WTC11 (cell line): ENCODE measurements around the gene CAVIN1. TPM values are rescaled to one million over a fixed set of nuclear protein-coding genes. Genes with fewer than 3 reads are reported as not detected.

ENCODE experiments used
- ATAC-seq: fragments of 200-7000 bp; cut with Tn5 transposase; 2 replicates; pipeline ENCODE4 v1.10.0; 2021; ENCODE audit warnings: mild to moderate bottlenecking, moderate library complexity
- CTCF ChIA-PET: fragments of 300-600 bp; sonication (Branson Sonifier 250); formaldehyde crosslinking; loops from one replicate; lab custom pipeline; 2021; ENCODE audit warnings: antibody characterized with exemption; lab: Charles Lee
- POLR2A ChIA-PET: fragments of 350-600 bp; sonication (Branson Sonifier 250); formaldehyde crosslinking; loops from one replicate; lab custom pipeline; 2021; ENCODE audit warnings: antibody characterized with exemption; lab: Charles Lee
- DNase-seq: peaks from one replicate; pipeline ENCODE4 v3.0.0; 2021; ENCODE audit warnings: low spot score
- H3K27ac Mint-ChIP-seq: 2 replicates; pipeline ENCODE4 v1.8.0; 2021; ENCODE audit warnings: mixed read lengths
- H3K27me3 Mint-ChIP-seq: 2 replicates; pipeline ENCODE4 v1.8.0; 2021; ENCODE audit warnings: low read depth, mild to moderate bottlenecking, moderate library complexity, mixed read lengths
- H3K36me3 Mint-ChIP-seq: 2 replicates; pipeline ENCODE4 v1.8.0; 2021; ENCODE audit warnings: mixed read lengths
- H3K4me1 Mint-ChIP-seq: 2 replicates; pipeline ENCODE4 v1.8.0; 2022; ENCODE audit warnings: mixed read lengths
- H3K4me3 Mint-ChIP-seq: 2 replicates; pipeline ENCODE4 v1.8.0; 2021; ENCODE audit warnings: mild to moderate bottlenecking, moderate library complexity, mixed read lengths
- H3K9me3 Mint-ChIP-seq: 2 replicates; pipeline ENCODE4 v1.8.0; 2021; ENCODE audit warnings: mixed read lengths
- STAT6 ChIP-seq: sonication (generic); formaldehyde crosslinking; conservative IDR thresholded peaks from 2 replicates; pipeline ENCODE4 v1.8.1; 2023; ENCODE audit warnings: mild to moderate bottlenecking, low read depth, missing genetic modification reagents, moderate library complexity
- ZNF121 ChIP-seq: sonication (generic); formaldehyde crosslinking; IDR thresholded peaks from 2 replicates; pipeline ENCODE4 v1.8.0; 2023; ENCODE audit warnings: missing genetic modification reagents
- ZNF512 ChIP-seq: sonication (generic); formaldehyde crosslinking; IDR thresholded peaks from 2 replicates; pipeline ENCODE4 v1.8.1; 2022; ENCODE audit warnings: missing genetic modification reagents, borderline replicate concordance
- ZNF671 ChIP-seq: fragments of 250-450 bp; sonication (Bioruptor Pico); IDR thresholded peaks from 2 replicates; pipeline ENCODE4 v1.8.0; 2021; ENCODE audit warnings: mild to moderate bottlenecking
- total RNA-seq: library from RNA; stranded (reverse); gene quantifications from 3 replicates; pipeline ENCODE4 v1.2.3, GENCODE V29; 2021
- TF ChIP-seq, protein P1 (sequence below): sonication (generic); formaldehyde crosslinking; IDR thresholded peaks from 2 replicates; pipeline ENCODE4 v1.8.0; 2022; ENCODE audit warnings: missing genetic modification reagents
- TF ChIP-seq, protein P2 (sequence below): fragments of 200-600 bp; IDR thresholded peaks from 2 replicates; pipeline ENCODE4 v1.8.0; 2022; ENCODE audit warnings: antibody characterized with exemption
- TF ChIP-seq, protein P3 (sequence below): sonication (generic); formaldehyde crosslinking; IDR thresholded peaks from 2 replicates; pipeline ENCODE4 v1.8.1; 2022; ENCODE audit warnings: low read depth, mild to moderate bottlenecking, moderate library complexity, missing genetic modification reagents, borderline replicate concordance

The CAVIN1 gene
- total RNA-seq, 1 experiment from 2014 or later: 24.6 TPM

- no peak for TF ChIP-seq STAT6
Observed at GRCh38 chr17:42410319-42410685, 12.8 kb downstream of the CAVIN1 start (continued).

DNA sequence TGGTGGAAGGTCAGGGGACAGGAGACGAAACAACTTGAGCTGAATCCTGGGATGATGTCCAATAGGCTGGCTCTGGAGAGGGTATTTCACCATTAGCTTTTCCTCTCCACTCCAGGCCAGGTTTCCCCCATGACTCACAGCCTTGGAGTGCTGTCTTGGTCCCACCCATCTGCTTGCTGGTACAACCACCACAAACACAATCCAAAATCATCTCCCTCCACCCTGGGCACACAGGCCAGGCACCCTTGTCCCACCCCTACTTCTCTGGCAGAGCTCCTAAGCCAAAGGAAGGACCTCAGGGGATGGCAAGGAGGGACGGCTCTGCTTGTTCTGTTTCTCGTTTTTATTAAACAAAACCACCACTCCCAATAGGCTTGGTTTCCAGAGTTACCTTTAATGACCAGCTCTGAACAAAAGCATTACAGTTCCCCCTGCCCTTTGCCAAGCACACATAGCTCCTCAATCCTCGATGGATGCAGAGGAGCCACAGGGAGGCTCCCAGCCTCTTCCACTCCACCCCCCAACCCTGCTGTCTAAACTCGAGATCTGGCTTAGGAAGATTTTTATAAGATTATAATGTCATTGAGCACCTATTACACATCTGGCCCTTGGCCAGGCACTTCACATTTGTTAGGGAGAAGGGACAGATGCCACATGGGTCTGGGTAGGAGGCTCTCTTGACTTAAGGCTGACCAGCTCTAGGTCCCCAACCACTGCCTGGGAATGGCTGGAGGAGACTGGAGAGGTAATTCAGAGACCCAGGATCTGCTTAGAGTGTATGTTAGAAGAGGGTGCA, 13.3 kb downstream of the CAVIN1 start:
- TF ChIP-seq, protein P1, sequence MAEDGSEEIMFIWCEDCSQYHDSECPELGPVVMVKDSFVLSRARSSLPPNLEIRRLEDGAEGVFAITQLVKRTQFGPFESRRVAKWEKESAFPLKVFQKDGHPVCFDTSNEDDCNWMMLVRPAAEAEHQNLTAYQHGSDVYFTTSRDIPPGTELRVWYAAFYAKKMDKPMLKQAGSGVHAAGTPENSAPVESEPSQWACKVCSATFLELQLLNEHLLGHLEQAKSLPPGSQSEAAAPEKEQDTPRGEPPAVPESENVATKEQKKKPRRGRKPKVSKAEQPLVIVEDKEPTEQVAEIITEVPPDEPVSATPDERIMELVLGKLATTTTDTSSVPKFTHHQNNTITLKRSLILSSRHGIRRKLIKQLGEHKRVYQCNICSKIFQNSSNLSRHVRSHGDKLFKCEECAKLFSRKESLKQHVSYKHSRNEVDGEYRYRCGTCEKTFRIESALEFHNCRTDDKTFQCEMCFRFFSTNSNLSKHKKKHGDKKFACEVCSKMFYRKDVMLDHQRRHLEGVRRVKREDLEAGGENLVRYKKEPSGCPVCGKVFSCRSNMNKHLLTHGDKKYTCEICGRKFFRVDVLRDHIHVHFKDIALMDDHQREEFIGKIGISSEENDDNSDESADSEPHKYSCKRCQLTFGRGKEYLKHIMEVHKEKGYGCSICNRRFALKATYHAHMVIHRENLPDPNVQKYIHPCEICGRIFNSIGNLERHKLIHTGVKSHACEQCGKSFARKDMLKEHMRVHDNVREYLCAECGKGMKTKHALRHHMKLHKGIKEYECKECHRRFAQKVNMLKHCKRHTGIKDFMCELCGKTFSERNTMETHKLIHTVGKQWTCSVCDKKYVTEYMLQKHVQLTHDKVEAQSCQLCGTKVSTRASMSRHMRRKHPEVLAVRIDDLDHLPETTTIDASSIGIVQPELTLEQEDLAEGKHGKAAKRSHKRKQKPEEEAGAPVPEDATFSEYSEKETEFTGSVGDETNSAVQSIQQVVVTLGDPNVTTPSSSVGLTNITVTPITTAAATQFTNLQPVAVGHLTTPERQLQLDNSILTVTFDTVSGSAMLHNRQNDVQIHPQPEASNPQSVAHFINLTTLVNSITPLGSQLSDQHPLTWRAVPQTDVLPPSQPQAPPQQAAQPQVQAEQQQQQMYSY (CRISPR knock-in tag): peak; percentile 60; the same call in 1 of the 2 replicates
- no peak for TF ChIP-seq ZNF121 (CRISPR knock-in tag)
- ChIA-PET POLR2A (interaction anchor here (0.5 to 1.0 kb wide), 2 partner anchors 13 to 37 kb away, joined by 4 read pairs; partner anchors contain the start of gene CAVIN1), CTCF (interaction anchor here (0.6 to 1.5 kb wide), 6 partner anchors 10 to 289 kb away, joined by 3 to 8 read pairs (median 4); partner anchors contain the start of genes CAVIN1 and KAT2A)
- no peak overlapping the region for H3K27ac Mint-ChIP-seq
- H3K9me3 Mint-ChIP-seq: no peaks in the 10 kb centered on the region
- H3K4me1 Mint-ChIP-seq: peaks cover 24% of the 10 kb centered on the region
- no peaks in the 10 kb centered on the region for H3K27me3 Mint-ChIP-seq
- H3K4me3 Mint-ChIP-seq: no peak overlapping the region
- no peak for ATAC-seq
- DNase-seq: no peak
- H3K36me3 Mint-ChIP-seq: no peaks in the 10 kb centered on the region

GRCh38 chr17:42408061-42408460, 15.0 kb downstream of the CAVIN1 start:
- CTCF ChIA-PET: interaction anchor here (0.7 to 7.2 kb wide), 17 partner anchors 15 to 288 kb away, joined by 3 to 196 read pairs (median 10); partner anchors contain the start of genes CAVIN1, GHDC, KAT2A and KCNH4
- H3K9me3 Mint-ChIP-seq: no peaks in the 10 kb centered on the region
- H3K27ac Mint-ChIP-seq: peak overlapping the region; percentile 53; the same call in 1 of the 2 replicates
- ATAC-seq: no peak
- no peak overlapping the region for H3K4me3 Mint-ChIP-seq
- H3K27me3 Mint-ChIP-seq: no peaks in the 10 kb centered on the region; the same call in 1 of the 2 replicates
- H3K36me3 Mint-ChIP-seq: no peaks in the 10 kb centered on the region
- POLR2A ChIA-PET: interaction anchor here (0.7 to 1.6 kb wide), 3 partner anchors 19 to 119 kb away, joined by 3 to 4 read pairs (median 3); partner anchors contain the start of gene STAT3
- TF ChIP-seq, protein P2, sequence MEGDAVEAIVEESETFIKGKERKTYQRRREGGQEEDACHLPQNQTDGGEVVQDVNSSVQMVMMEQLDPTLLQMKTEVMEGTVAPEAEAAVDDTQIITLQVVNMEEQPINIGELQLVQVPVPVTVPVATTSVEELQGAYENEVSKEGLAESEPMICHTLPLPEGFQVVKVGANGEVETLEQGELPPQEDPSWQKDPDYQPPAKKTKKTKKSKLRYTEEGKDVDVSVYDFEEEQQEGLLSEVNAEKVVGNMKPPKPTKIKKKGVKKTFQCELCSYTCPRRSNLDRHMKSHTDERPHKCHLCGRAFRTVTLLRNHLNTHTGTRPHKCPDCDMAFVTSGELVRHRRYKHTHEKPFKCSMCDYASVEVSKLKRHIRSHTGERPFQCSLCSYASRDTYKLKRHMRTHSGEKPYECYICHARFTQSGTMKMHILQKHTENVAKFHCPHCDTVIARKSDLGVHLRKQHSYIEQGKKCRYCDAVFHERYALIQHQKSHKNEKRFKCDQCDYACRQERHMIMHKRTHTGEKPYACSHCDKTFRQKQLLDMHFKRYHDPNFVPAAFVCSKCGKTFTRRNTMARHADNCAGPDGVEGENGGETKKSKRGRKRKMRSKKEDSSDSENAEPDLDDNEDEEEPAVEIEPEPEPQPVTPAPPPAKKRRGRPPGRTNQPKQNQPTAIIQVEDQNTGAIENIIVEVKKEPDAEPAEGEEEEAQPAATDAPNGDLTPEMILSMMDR: no peak
- TF ChIP-seq, protein P3, sequence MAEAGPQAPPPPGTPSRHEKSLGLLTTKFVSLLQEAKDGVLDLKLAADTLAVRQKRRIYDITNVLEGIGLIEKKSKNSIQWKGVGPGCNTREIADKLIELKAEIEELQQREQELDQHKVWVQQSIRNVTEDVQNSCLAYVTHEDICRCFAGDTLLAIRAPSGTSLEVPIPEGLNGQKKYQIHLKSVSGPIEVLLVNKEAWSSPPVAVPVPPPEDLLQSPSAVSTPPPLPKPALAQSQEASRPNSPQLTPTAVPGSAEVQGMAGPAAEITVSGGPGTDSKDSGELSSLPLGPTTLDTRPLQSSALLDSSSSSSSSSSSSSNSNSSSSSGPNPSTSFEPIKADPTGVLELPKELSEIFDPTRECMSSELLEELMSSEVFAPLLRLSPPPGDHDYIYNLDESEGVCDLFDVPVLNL (CRISPR knock-in tag): no peak
- TF ChIP-seq ZNF671 (CRISPR knock-in tag) (no peak), ZNF512 (CRISPR knock-in tag) (no peak)
- TF ChIP-seq, all 79 proteins: peak for 0
- H3K4me1 Mint-ChIP-seq: peaks cover 26% of the 10 kb centered on the region
- DNase-seq: no peak
